ENCODE measurements around the gene HERC4. TPM values are rescaled to one million over a fixed set of nuclear protein-coding genes. Genes with fewer than 3 reads are reported as not detected.

The HERC4 gene
- total and polyA plus RNA-seq, 9 of the 15 experiments (the other 6 are each of a cell fraction or from before 2014, with no cell fraction given): 12.5 to 33.5 (median 22.8) TPM

DNA sequence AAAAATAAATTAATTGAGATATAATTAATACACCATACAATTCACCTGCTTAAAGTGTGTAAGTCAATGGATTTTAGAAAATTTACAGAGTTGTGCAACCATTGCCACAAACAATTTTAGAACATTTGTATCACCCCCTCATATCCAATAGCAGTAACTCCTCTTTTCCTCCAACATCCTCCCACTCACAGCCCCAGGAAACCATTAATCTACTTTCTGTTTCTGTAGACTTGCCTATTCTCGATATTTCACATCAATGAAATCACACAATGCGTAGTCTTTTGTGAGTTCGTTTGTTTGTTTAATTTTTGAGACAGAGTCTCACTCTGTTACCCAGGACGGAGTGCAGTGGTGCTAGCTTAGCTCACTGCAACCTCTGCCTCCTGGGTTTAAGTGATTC is 13.7 kb upstream of the HERC4 start (continued):
- TF ChIP-seq RERE (CRISPR knock-in tag; IDR thresholded peaks at IDR 0.05; ENCODE audit: borderline replicate concordance): no peak
- no peak for TF ChIP-seq SUPT5H (IDR thresholded peaks at IDR 0.05)
- TF ChIP-seq NR3C1 (CRISPR knock-in tag; IDR thresholded peaks at IDR 0.05): no peak

GRCh38 chr10:68087685-68088401 is 12.8 kb upstream of the HERC4 start:
- WGBS (ENCODE audit: insufficient coverage, low coverage, missing lambda C conversion rate): 0% methylated on average over 2 of the region's 2 CpGs
- H3K9me3 ChIP-seq (replicated peaks; ENCODE audit: control insufficient read depth, insufficient read depth, low read depth, low read length): no peaks in the 10 kb centered on the region
- POLR2A ChIA-PET: interaction anchor here (1.0 kb wide), 1 partner anchor 13 kb away, joined by 3 read pairs; no protein-coding TSS in a partner anchor
- FAIRE-seq: no peak
- H3K4me3 ChIP-seq: no peak overlapping the region
- ATAC-seq: no peak
- H4K20me1 ChIP-seq (replicated peaks; ENCODE audit: control insufficient read depth, insufficient read depth, low read length): no peaks in the 10 kb centered on the region
- no peak for DNase-seq (ENCODE audit: extremely low read depth in 1 of 4, low spot score in 3 of 4)
- H3K79me2 ChIP-seq (ENCODE audit: control insufficient read depth, insufficient read depth, low read length): no peaks in the 10 kb centered on the region
- no TSS peak for BruUV-seq (replicated peaks)
- H3K27ac ChIP-seq (ENCODE audit: extremely low read depth, low read depth, low read length): no peak overlapping the region
- peaks cover 0 to 3% of the 10 kb centered on the region in 2 experiments; a peak in 2 of 5 replicates for H3K27me3 ChIP-seq (ENCODE audit: control insufficient read depth in 2 of 2, insufficient read depth in 2 of 2, low read length in 2 of 2)
- H3K36me3 ChIP-seq (ENCODE audit: control insufficient read depth, insufficient read depth, low read length): no peaks in the 10 kb centered on the region
- no peaks in the 10 kb centered on the region for H3K9me1 ChIP-seq (ENCODE audit: control insufficient read depth, insufficient read depth, low read length)
- intact Hi-C loops (cut with micrococcal nuclease): no loop called here
- H3K9ac ChIP-seq (ENCODE audit: insufficient read depth in 1 of 2, low read depth in 2 of 2, low read length in 2 of 2): no peak overlapping the region
- in situ Hi-C loops (cut with MboI): no loop called here
- no peak overlapping the region for H3K4me2 ChIP-seq (ENCODE audit: insufficient read depth, low read length)
- no peaks in the 10 kb centered on the region for H3K4me1 ChIP-seq (replicated peaks in 1 of 2; ENCODE audit: control insufficient read depth in 2 of 2, insufficient read depth in 2 of 2, low read length in 2 of 2)
- CTCF ChIA-PET (ENCODE audit: low intra/inter-chr PET ratio): no interaction called here
- H2AFZ ChIP-seq (ENCODE audit: low read depth, low read length): no peak overlapping the region
- TF ChIP-seq ZNF57 (CRISPR knock-in tag; IDR thresholded peaks at IDR 0.05): no peak
- TF ChIP-seq, protein P1, sequence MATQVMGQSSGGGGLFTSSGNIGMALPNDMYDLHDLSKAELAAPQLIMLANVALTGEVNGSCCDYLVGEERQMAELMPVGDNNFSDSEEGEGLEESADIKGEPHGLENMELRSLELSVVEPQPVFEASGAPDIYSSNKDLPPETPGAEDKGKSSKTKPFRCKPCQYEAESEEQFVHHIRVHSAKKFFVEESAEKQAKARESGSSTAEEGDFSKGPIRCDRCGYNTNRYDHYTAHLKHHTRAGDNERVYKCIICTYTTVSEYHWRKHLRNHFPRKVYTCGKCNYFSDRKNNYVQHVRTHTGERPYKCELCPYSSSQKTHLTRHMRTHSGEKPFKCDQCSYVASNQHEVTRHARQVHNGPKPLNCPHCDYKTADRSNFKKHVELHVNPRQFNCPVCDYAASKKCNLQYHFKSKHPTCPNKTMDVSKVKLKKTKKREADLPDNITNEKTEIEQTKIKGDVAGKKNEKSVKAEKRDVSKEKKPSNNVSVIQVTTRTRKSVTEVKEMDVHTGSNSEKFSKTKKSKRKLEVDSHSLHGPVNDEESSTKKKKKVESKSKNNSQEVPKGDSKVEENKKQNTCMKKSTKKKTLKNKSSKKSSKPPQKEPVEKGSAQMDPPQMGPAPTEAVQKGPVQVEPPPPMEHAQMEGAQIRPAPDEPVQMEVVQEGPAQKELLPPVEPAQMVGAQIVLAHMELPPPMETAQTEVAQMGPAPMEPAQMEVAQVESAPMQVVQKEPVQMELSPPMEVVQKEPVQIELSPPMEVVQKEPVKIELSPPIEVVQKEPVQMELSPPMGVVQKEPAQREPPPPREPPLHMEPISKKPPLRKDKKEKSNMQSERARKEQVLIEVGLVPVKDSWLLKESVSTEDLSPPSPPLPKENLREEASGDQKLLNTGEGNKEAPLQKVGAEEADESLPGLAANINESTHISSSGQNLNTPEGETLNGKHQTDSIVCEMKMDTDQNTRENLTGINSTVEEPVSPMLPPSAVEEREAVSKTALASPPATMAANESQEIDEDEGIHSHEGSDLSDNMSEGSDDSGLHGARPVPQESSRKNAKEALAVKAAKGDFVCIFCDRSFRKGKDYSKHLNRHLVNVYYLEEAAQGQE (IDR thresholded peaks at IDR 0.05; ENCODE audit: borderline replicate concordance): no peak
- TF ChIP-seq, protein P1 (CRISPR knock-in tag; IDR thresholded peaks at IDR 0.05; ENCODE audit: low read depth): no peak
